Head of caudate nucleus (tissue), 42 donors: ENCODE results near the gene GLI2.

ENCODE experiments used
- DNase-seq, 42 donors: peaks; one replicate each; pipeline versions ENCODE4 v3.0.0 to v3.0.0-alpha.2; 2020 to 2021; ENCODE audit warnings: mixed read lengths in 7 of 42
- intact Hi-C: fragments of 100-400 bp; cut with DNase I; formaldehyde crosslinking; loops from one replicate; pipeline ENCODE4 v1.15.0; 2022

Gene GLI2

GRCh38 chr2:120734930-120735651, 577 bp upstream of the GLI2 start:
- no peak for DNase-seq
- intact Hi-C loops, result no loop called here

- intact Hi-C loops, result no loop called here
- no peak for DNase-seq
These were observed 545 bp downstream of the GLI2 start for GRCh38 chr2:120736202-120736623.

GRCh38 chr2:120736624-120737339, 1.1 kb downstream of the GLI2 start:
- intact Hi-C loops, result no loop called here
- DNase-seq, result peak in 22 of 42 donors; percentile 20 to 62 (median 36)

DNA sequence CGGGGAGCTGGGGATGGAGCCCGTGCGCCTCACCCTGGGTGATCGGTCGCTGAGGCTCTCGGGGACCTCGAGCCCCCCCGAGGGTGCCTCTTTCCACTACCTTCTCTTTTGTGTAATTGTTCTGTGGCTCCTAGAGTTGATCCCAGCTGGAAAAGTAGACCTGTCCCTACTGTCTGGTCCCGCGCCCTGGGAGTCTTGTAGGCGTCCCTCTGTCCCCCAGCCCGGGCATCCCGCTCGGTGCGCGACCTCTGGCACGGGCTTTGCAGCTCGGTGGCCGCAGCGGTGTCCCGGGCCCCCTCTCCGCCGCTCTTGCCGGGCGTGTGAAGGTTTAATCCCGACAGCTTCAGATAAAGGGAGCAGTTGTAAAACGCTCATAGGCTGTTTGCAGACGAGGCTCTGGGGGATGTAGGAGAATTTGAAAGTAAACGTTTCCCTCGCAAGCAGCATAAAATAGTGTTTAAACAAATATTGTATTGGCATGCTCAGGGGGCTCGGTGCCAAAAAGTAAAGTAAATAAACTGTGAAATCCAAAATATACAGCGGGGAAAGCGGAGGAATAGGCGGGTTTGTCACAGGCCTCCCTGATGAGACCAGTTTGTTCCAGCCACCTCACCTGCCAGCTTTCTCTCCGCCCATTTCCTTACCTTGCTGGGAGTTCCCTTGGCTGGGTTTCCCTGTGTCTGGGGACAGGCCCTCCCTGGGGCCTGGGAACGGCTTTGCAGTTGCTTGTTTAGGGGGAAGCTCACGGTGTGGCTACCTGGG, 1.9 kb downstream of the GLI2 start:
- DNase-seq, result peak in 2 of 42 donors; percentile 3 to 6
- intact Hi-C loops, result no loop called here

DNA sequence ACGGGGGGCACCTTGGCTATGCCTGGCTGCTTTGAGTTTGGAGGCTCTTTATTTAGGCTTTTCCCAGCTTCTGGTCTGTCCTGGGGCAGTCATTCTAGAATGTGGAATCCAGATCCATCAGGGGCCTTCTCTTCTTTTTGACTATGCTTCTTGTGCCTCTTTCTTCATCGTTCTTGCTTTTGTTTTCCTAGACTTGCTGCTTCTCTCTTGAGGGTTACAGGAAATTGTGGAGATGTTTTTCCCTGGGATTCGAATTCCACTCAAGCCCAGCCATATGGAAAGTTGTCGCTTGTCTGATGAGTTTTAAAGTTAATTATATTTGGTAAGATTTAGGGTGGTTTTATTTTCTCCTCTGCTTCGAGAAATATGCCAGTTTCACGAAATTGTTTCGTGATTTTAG, 2.4 kb downstream of the GLI2 start:
- DNase-seq, result no peak
- intact Hi-C loops, result no loop called here

DNA sequence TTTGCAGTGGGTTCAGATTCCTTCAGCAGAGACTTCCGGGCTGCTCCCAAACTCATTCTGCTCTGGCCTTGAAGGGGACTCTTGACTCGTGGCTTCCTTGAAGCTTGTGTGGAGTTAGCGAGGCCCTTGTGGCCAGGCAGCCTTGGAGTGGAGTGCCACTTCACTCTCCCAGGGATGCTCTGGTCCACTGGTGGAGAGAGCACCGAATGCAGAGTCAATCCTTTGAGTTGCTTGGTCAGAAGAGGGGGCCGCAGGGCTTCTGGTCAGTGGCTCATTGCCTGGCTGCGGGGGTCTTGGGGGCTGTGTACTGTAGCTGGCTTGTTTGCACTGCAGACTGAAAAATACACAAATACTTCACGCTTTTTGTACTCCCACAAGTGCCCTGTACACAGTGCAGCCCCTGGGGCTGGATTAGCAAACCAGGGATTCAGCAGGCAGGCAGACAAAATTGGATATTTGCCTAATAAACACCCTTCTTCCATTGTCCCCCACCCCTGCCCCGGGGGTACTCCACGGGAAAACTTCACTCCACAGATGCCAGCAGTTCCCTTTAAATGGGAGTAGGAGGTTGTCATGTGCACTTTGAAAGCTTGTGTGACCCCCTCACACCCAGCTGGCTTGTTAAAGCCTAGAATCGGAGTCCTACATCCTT, 3.2 kb downstream of the GLI2 start:
- intact Hi-C loops, result no loop called here
- peak in 3 of 42 donors; percentile 2 to 8 (median 5) for DNase-seq

- DNase-seq, result peak in 2 of 42 donors; percentile 3 to 6
- intact Hi-C loops, result no loop called here
These were observed 3.9 kb downstream of the GLI2 start for GRCh38 chr2:120739438-120740090.

DNA sequence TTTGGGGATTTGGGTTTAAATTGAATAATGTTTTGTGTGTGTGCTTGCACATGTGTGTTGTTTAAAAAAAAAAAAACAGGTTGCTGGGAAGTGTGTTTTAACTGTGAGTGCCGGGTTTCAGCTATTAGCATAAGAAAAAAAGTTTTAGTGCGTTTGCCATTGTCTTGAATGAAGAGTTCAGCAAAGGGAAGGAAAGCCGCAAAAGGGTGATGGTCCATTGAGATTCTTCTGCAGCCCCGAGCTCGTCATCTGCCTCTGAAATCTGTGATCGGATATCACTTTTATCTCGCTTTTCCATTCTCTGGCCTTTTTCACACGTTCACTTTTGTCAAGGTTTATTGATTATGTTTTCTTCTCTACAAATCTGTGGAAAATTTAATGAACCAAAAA, 4.7 kb downstream of the GLI2 start:
- intact Hi-C loops, result no loop called here
- DNase-seq, result no peak

DNA sequence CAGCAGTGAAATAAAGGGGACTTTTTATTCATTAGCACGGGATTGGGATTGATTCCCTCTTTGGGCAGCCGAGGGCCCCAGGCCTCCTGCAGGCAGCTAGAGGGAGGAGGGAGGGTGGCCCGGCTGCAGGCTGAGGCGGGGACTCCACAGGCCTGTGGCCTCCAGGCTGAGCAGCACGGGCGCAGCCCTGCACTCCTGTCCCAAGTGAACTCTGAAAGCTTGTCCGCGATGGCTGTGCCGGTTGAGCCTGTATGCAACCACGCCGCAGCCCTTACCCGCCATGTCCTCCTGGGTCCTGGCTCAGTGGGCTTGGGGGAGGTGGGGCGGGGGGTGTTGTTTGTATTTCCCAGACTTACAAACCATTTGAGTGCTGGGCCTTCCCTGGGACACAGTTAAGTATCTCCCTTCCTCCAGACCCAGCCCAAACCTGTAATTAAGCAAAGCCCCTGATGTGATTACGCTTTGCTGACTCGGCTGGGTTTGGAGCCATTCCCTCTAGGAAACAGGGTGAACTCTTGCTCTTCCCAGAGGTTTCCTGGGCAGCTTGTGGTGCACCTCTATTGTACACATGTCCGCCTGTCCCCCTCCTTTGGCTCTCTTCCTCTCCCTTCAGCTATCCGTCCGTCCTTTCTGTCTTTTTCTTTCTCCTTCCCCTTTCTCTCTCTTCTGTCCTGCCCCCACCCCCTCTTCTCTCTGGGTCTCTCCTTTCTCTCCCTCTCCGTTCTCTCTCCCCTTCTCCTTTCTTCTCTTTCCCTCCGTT, 5.3 kb downstream of the GLI2 start:
- peak in 5 of 42 donors; percentile 7 to 29 (median 15) for DNase-seq
- intact Hi-C loops, result no loop called here

GRCh38 chr2:120741571-120742561, 6.2 kb downstream of the GLI2 start:
- intact Hi-C loops, result no loop called here
- peak in 10 of 42 donors; percentile 2 to 43 (median 22) for DNase-seq

- intact Hi-C loops, result no loop called here
- DNase-seq, result peak in 4 of 42 donors; percentile 1 to 14 (median 9)
These were observed 8.0 kb downstream of the GLI2 start for GRCh38 chr2:120743657-120744056.

DNA sequence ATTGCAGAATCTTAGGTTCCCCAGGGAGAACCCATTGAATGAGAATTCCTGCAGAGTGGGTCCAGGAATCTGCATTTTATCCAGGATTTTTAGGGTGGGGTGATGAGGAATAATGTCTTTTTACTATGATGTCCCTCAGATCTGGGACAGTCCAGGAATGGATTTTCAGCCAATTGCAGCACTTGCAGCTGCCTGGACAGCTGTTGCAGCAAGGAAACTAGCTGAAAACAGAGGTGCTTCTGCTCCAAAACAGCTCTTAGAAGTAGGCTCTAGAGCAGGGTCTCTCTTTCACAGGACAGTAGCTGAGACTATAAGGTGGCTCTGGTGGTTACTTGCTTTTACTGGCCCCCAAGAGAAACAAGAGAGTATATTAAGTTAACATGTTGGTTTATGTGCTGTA, 9.1 kb downstream of the GLI2 start:
- DNase-seq, result peak in 1 of 42 donors; percentile 12
- intact Hi-C loops, result no loop called here

- intact Hi-C loops, result no loop called here
- peak in 5 of 42 donors; percentile 2 to 31 (median 2) for DNase-seq
These were observed 9.9 kb downstream of the GLI2 start for GRCh38 chr2:120745420-120746111.

GRCh38 chr2:120746144-120746543, 10.5 kb downstream of the GLI2 start:
- peak in 4 of 42 donors; percentile 2 to 28 (median 10) for DNase-seq
- intact Hi-C loops, result no loop called here

DNA sequence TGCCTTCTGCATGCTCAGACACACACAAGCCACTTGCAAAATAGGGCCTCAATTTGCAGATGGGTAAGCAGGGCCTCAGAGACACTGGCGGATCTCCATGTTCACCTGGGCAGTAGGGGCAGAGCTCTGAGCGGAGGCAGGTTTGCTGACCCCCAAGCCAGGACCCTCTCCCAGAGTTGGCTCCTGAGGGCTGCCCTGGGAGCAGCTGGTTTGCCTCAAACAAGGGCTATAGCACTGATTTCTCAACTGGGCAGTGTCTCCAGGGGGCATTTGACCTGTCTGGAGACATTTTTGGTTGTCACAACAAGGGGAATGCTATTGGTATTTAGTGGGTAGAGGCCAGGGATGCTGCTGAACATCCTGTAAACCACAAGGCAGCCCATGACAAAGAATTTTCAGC, 11.6 kb downstream of the GLI2 start:
- DNase-seq, result peak in 5 of 42 donors; percentile 6 to 33 (median 8)
- intact Hi-C loops, result no loop called here

- peak in 3 of 42 donors; percentile 2 to 38 (median 3) for DNase-seq
- intact Hi-C loops, result no loop called here
These were observed 12.0 kb downstream of the GLI2 start for GRCh38 chr2:120747706-120748105.
